GM21367 (cell line): ENCODE data around the gene THRB.

Experiments used
- ATAC-seq: cut with Tn5 transposase; IDR thresholded peaks from one replicate; pipeline ENCODE4 v1.9.1; 2021; ENCODE audit not compliant: unreplicated experiment

The THRB gene

GRCh38 chr3:24385012-24385615 is 109.5 kb downstream of the THRB start:
- no peak for ATAC-seq

GRCh38 chr3:24382647-24383046 is 112.0 kb downstream of the THRB start:
- no peak for ATAC-seq

GRCh38 chr3:24379936-24380335 is 114.7 kb downstream of the THRB start:
- no peak for ATAC-seq

GRCh38 chr3:24378313-24378712 is 116.3 kb downstream of the THRB start:
- no peak for ATAC-seq

- no peak for ATAC-seq
Observed at GRCh38 chr3:24377218-24377993, 117.2 kb downstream of the THRB start.

- no peak for ATAC-seq
Observed at GRCh38 chr3:24375947-24376384, 118.7 kb downstream of the THRB start.

- no peak for ATAC-seq
Observed at GRCh38 chr3:24374801-24375200, 119.8 kb downstream of the THRB start.

GRCh38 chr3:24373198-24373959 is 121.3 kb downstream of the THRB start:
- ATAC-seq, result no peak

- ATAC-seq, result no peak
Observed at GRCh38 chr3:24372559-24373197, 122.0 kb downstream of the THRB start.

GRCh38 chr3:24370352-24371090 is 124.1 kb downstream of the THRB start:
- ATAC-seq, result no peak

GRCh38 chr3:24368605-24369004 is 126.0 kb downstream of the THRB start:
- no peak for ATAC-seq

GRCh38 chr3:24367664-24368264 is 126.9 kb downstream of the THRB start:
- ATAC-seq, result no peak

GRCh38 chr3:24367216-24367615 is 127.4 kb downstream of the THRB start:
- no peak for ATAC-seq

- ATAC-seq, result no peak
Observed at GRCh38 chr3:24365168-24365567, 129.5 kb downstream of the THRB start.

GRCh38 chr3:24364359-24364758 is 130.3 kb downstream of the THRB start:
- no peak for ATAC-seq

GRCh38 chr3:24363242-24363641 is 131.4 kb downstream of the THRB start:
- no peak for ATAC-seq

- no peak for ATAC-seq
Observed at GRCh38 chr3:24361623-24362022, 133.0 kb downstream of the THRB start.

GRCh38 chr3:24360957-24361356 is 133.7 kb downstream of the THRB start:
- ATAC-seq, result no peak

- no peak for ATAC-seq
Observed at GRCh38 chr3:24359645-24360462, 134.8 kb downstream of the THRB start.
